Kidney (tissue), 14 donors: ENCODE results near the gene RAB11FIP3. TPM values are rescaled to one million over a fixed set of nuclear protein-coding genes. Genes with fewer than 3 reads are reported as not detected.
A peak's percentile ranks its signal among the peaks of the same experiment; 100 is the strongest.

Experiments used
- DNase-seq, 5 donors: peaks; one replicate each; pipeline ENCODE4 v3.0.0-alpha.2; 2013 to 2020
- FAIRE-seq: peaks from 2 replicates; lab custom pipeline; 2012; peaks lifted over from hg19 to GRCh38; lab: Jason Lieb, UNC
- H3K27ac ChIP-seq, 2 donors: one replicate each; pipeline ENCODE4 v1.7.0; 2013; ENCODE audit warnings: low read depth in 2 of 2, low read length in 2 of 2, inconsistent platforms in 1 of 2
- H3K27me3 ChIP-seq: one replicate; pipeline ENCODE4 v1.7.1; 2013; ENCODE audit warnings: low read length, inconsistent platforms; ENCODE audit not compliant: control insufficient read depth, insufficient read depth
- H3K36me3 ChIP-seq, 3 donors: one replicate each; pipeline versions ENCODE4 v1.7.0 to v1.7.1; 2013; ENCODE audit warnings: low read length in 3 of 3, control low read depth in 1 of 3, inconsistent platforms in 1 of 3; ENCODE audit not compliant: insufficient read depth in 3 of 3, control insufficient read depth in 2 of 3
- H3K4me1 ChIP-seq, 3 donors: one replicate each; pipeline versions ENCODE4 v1.7.0 to v1.7.1; 2013; ENCODE audit warnings: low read length in 3 of 3, inconsistent platforms in 1 of 3, low read depth in 1 of 3; ENCODE audit not compliant: control insufficient read depth in 2 of 3, insufficient read depth in 2 of 3
- H3K4me3 ChIP-seq, 3 donors: one replicate each; pipeline versions ENCODE4 v1.7.0 to v1.8.1; 2013; ENCODE audit warnings: low read length in 3 of 3, control low read depth in 1 of 3, inconsistent platforms in 1 of 3
- H3K9ac ChIP-seq, 3 donors: one replicate each; pipeline versions ENCODE4 v1.7.0 to v1.7.1; 2013; ENCODE audit warnings: low read length in 3 of 3, control low read depth in 1 of 3, inconsistent platforms in 1 of 3
- H3K9me3 ChIP-seq, 3 donors: one replicate each; pipeline versions ENCODE4 v1.7.0 to v1.7.1; 2013; ENCODE audit warnings: low read length in 3 of 3, control low read depth in 1 of 3, inconsistent platforms in 1 of 3; ENCODE audit not compliant: control insufficient read depth in 2 of 3, insufficient read depth in 1 of 3
- intact Hi-C: fragments of 100-400 bp; cut with DNase I; formaldehyde crosslinking; loops from one replicate; pipeline ENCODE4 v1.11.1; 2022
- polyA plus RNA-seq: library from polyadenylated mRNA; stranded (reverse); fragments of 350-450 nt; fragmentation: Illumina TruSeq; extraction: RNeasy Lipid Tissue Mini Kit (QIAGEN cat#74804); gene quantifications from one replicate; pipeline ENCODE4 v1.2.3, GENCODE V29; 2014; ENCODE audit warnings: low read depth, low replicate concordance; ENCODE audit not compliant: insufficient read depth
- total RNA-seq: library from RNA; stranded (reverse); fragmentation: NEBNext Ultra II Directional; extraction: Animal tissue kit (Norgen Biotek cat#: 25700); gene quantifications from one replicate; pipeline ENCODE4 v1.2.1, GENCODE V29; 2021
- TF ChIP-seq, protein P1 (sequence below): IDR thresholded peaks from 3 replicates; pipeline ENCODE4 v1.5.1; 2012; ENCODE audit warnings: mild to moderate bottlenecking, moderate library complexity, borderline replicate concordance; ENCODE audit not compliant: insufficient read depth; ENCODE audit errors: extremely low read depth
- donor health status: control.
- donor health status: control.
- donor health status: control.
- donor health status: control.
- donor health status: control.
- donor health status: DM: yes; HTN: yes; CAD: no.
- donor health status: Normal renal cell carcinoma (clear cell type).

The RAB11FIP3 gene
- total and polyA plus RNA-seq, 2 donors from 2014 or later, result 84.9 to 162 TPM

DNA sequence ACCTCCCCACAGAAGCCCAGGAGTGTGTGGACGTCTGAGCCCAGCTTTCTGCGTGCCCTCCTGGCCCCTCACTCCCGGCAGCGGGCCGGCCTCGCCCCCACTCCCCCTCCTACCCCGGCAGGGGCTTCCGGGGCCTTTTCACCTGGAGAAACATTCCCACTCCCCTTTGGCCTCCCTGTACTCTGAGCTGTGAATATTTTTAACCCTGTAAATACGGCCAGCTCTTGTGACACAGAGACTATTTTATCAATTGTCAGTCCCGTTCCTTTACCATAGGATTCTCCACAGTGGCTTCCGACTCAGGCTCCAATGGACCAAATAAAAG is 128.8 kb downstream of the RAB11FIP3 start:
- DNase-seq (no peak), FAIRE-seq (no peak)
- Histone ChIP-seq H3K9me3 (no peaks in the 10 kb centered on the region), H3K27me3 (no peaks in the 10 kb centered on the region), H3K27ac (no peak overlapping the region), H3K36me3 (peaks cover 0 to 2% (median 0%) of the 10 kb centered on the region in 3 donors), H3K4me3 (no peak overlapping the region), H3K9ac (no peak overlapping the region), H3K4me1 (peaks cover 0 to 9% (median 3%) of the 10 kb centered on the region in 3 donors)
- TF ChIP-seq, protein P1, sequence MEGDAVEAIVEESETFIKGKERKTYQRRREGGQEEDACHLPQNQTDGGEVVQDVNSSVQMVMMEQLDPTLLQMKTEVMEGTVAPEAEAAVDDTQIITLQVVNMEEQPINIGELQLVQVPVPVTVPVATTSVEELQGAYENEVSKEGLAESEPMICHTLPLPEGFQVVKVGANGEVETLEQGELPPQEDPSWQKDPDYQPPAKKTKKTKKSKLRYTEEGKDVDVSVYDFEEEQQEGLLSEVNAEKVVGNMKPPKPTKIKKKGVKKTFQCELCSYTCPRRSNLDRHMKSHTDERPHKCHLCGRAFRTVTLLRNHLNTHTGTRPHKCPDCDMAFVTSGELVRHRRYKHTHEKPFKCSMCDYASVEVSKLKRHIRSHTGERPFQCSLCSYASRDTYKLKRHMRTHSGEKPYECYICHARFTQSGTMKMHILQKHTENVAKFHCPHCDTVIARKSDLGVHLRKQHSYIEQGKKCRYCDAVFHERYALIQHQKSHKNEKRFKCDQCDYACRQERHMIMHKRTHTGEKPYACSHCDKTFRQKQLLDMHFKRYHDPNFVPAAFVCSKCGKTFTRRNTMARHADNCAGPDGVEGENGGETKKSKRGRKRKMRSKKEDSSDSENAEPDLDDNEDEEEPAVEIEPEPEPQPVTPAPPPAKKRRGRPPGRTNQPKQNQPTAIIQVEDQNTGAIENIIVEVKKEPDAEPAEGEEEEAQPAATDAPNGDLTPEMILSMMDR, result no peak
- intact Hi-C loops, result no loop called here

DNA sequence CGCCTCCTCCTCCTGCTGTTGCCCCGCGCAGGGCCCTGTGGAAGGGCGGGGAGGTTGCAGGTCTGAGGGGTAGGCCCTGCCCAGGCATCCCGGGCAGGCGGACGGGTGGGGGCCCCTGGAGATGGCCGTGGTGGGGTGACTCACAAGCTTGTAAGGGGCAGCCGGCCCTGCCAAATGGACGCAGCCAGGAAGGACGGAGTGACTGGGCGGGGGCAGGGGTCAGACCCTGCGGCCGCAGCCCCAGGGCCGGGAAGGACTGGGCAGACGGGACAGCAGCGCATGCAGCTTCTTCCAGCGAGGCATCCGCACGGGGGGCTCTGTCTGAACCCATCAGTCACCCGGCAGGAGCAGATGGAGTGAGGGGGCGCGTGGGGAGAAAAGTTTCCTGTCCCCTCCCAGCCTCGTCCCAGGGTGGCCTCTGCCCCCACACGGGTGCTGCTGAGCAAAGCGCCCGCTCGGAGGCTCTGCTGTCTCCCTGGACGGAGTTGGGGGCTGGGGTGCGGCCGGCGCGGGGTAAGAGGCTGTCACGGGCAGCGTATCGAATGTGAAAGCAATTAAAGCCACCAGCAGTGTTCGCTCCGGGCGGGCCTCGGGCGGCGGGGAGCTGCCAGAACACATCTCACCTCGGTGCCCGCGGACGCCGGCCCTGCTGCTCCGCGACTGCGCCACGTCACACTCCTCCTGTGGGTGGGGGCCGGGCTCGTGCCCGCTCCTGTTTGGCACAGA is 129.4 kb downstream of the RAB11FIP3 start:
- Histone ChIP-seq H3K4me3 (no peak overlapping the region), H3K36me3 (peaks cover 0 to 2% (median 0%) of the 10 kb centered on the region in 3 donors), H3K27me3 (no peaks in the 10 kb centered on the region), H3K9ac (no peak overlapping the region), H3K9me3 (no peaks in the 10 kb centered on the region), H3K4me1 (peaks cover 0 to 11% (median 3%) of the 10 kb centered on the region in 3 donors), H3K27ac (peak overlapping the region in 1 of 2 donors; percentile 11)
- intact Hi-C loops, result no loop called here
- FAIRE-seq (no peak), DNase-seq (peak in 4 of 5 donors; percentile 56 to 79 (median 67))
- TF ChIP-seq, protein P1, result no peak

DNA sequence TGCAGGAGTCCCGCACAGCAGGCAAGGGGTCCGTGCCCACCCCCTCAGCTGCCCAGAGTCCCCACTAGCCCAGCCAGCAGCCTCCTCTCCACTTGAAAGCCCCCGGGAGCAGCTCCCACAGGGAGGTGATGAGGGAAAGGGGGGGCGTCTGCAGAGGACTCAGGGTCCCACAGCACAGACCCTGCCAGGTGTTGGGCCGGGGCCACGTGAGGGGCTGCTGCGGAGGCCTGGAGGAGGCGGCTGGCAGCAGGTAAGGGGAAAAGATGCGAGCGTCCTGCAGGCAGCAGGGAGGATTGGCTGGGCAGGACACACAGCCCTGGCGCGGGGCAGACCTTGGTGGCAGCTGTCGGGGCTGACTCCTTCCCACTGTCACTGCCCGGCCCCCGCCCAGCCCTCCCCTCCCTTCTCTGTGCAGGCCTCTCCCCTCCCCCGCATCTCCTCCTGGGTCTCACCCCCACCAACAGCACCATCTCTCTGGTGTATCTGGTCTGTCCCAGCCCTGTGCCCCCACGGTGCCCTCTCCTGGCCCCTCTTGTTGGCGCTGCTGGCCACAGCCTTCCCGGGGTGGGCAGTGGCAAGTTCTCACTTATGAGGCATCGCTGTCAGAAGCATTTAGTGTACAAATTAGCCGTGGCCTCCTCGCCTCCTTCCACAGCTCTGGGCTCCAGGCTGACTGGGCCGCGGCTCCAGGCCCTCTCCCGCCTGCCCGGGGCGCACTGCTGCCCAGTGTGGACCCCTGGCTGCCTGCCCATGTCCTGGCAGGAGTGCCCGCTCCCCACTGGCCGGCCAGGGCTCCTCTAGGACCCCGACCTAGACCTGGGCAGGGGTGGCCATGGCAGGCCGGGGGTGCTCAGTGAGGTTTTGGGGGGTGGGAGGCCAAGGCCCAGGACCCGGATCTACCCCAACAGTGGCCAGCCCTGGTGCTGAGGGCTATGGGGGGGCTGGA is 130.4 kb downstream of the RAB11FIP3 start:
- intact Hi-C loops, result no loop called here
- peak in 1 of 5 donors; percentile 31 for DNase-seq
- FAIRE-seq, result no peak
- TF ChIP-seq, protein P1, result no peak
- Histone ChIP-seq H3K4me1 (peaks cover 0 to 11% (median 3%) of the 10 kb centered on the region in 3 donors), H3K4me3 (no peak overlapping the region), H3K9me3 (no peaks in the 10 kb centered on the region), H3K9ac (no peak overlapping the region), H3K27ac (no peak overlapping the region), H3K27me3 (no peaks in the 10 kb centered on the region), H3K36me3 (peaks cover 0 to 2% (median 0%) of the 10 kb centered on the region in 3 donors)
